Erythroblast (primary cell): ENCODE data around the gene SIK3.

Experiments used
- GATA1 ChIP-seq: IDR thresholded peaks from 2 replicates; pipeline ENCODE4 v1.6.1; 2011; ENCODE audit warnings: low read depth, mild to moderate bottlenecking, control low read depth, low read length, moderate library complexity
- POLR2A ChIP-seq: IDR thresholded peaks from 2 replicates; pipeline ENCODE4 v1.6.1; 2011; ENCODE audit warnings: mild to moderate bottlenecking, low read length

- TF ChIP-seq POLR2A (no peak), GATA1 (no peak)
These were observed 254.6 kb downstream of the SIK3 start for GRCh38 chr11:116843661-116844060.
